Endothelial cell of umbilical vein (primary cell): ENCODE data around the gene TAS1R2. TPM values are rescaled to one million over a fixed set of nuclear protein-coding genes. Genes with fewer than 3 reads are reported as not detected.

Source experiments
- BruUV-seq: library from RNA; stranded (reverse); fragments of 400-500 nt; replicated peaks from 2 replicates; lab custom pipeline; 2021; lab: Mats Ljungman, UMichigan
- CTCF ChIA-PET: fragments of 300-600, 350-600 bp; sonication (Branson Sonifier 250); formaldehyde crosslinking; loops from one replicate; lab custom pipeline; 2021; ENCODE audit warnings: antibody characterized with exemption, inconsistent platforms; lab: Charles Lee
- POLR2A ChIA-PET: fragments of 300-600, 350-600 bp; sonication (Branson Sonifier 250); formaldehyde crosslinking; loops from one replicate; lab custom pipeline; 2021; ENCODE audit warnings: antibody characterized with exemption, inconsistent platforms; lab: Charles Lee
- DNase-seq: peaks from one replicate; pipeline ENCODE4 v3.0.0-alpha.2; 2011; ENCODE audit warnings: low read depth, low spot score
- FAIRE-seq: peaks from 2 replicates; lab custom pipeline; 2011; peaks lifted over from hg19 to GRCh38; lab: Jason Lieb, UNC
- H2AFZ ChIP-seq: 2 replicates; pipeline ENCODE4 v1.6.0; 2012; ENCODE audit warnings: low read depth, low read length, control low read depth, inconsistent platforms
- H3K27ac ChIP-seq: 2 replicates; pipeline ENCODE4 v1.5.1; 2011; ENCODE audit warnings: low read depth, mild to moderate bottlenecking, control low read depth, low read length, moderate library complexity; ENCODE audit not compliant: insufficient read depth
- H3K27me3 ChIP-seq, 2 experiments: 2 replicates each; pipeline versions ENCODE4 v1.6.0 to v1.6.1; 2011; ENCODE audit warnings: low read length in 2 of 2, mixed read lengths in 1 of 2; ENCODE audit not compliant: control insufficient read depth in 2 of 2, insufficient read depth in 2 of 2
- H3K36me3 ChIP-seq, 2 experiments: 2 replicates in 1 of 2; 3 replicates in 1 of 2; pipeline ENCODE4 v1.5.1; 2011; ENCODE audit warnings: low read length in 2 of 2, mild to moderate bottlenecking in 1 of 2, moderate library complexity in 1 of 2; ENCODE audit not compliant: control insufficient read depth in 2 of 2, insufficient read depth in 2 of 2; ENCODE audit errors: extremely low read depth in 1 of 2
- H3K4me1 ChIP-seq: 3 replicates; pipeline ENCODE4 v1.5.1; 2011; ENCODE audit warnings: mild to moderate bottlenecking, low read length; ENCODE audit not compliant: control insufficient read depth, insufficient read depth; ENCODE audit errors: extremely low read depth
- H3K4me2 ChIP-seq: 2 replicates; pipeline ENCODE4 v1.6.1; 2011; ENCODE audit warnings: low read length, control low read depth, mixed read lengths; ENCODE audit not compliant: insufficient read depth
- H3K4me3 ChIP-seq, 3 experiments: fragments of 200-600 bp in 1 of 3; sonication (generic), shearing (Covaris generic) in 1 of 3; replicated peaks in 1 of 3; 2 replicates each; pipeline ENCODE4 v1.5.1; 2011 to 2016; ENCODE audit warnings: control low read depth in 3 of 3, low read length in 3 of 3, mild to moderate bottlenecking in 2 of 3, inconsistent platforms in 1 of 3, low read depth in 1 of 3, moderate library complexity in 1 of 3; ENCODE audit not compliant: insufficient read depth in 1 of 3
- H3K79me2 ChIP-seq: 2 replicates; pipeline ENCODE4 v1.6.0; 2012; ENCODE audit warnings: low read length, inconsistent platforms; ENCODE audit not compliant: control insufficient read depth, insufficient read depth
- H3K9ac ChIP-seq: replicated peaks from 2 replicates; pipeline ENCODE3; 2011; ENCODE audit warnings: low read length, control low read depth; ENCODE audit not compliant: insufficient read depth; ENCODE audit errors: extremely low read depth
- H3K9me1 ChIP-seq: replicated peaks from 3 replicates; pipeline ENCODE4 v1.6.0; 2011; ENCODE audit warnings: mild to moderate bottlenecking, low read length; ENCODE audit not compliant: control insufficient read depth, insufficient read depth; ENCODE audit errors: extremely low read depth
- H3K9me3 ChIP-seq: replicated peaks from 2 replicates; pipeline ENCODE4 v1.5.1; 2012; ENCODE audit warnings: low read length, inconsistent platforms; ENCODE audit not compliant: control insufficient read depth, insufficient read depth
- H4K20me1 ChIP-seq: replicated peaks from 2 replicates; pipeline ENCODE3; 2011; ENCODE audit warnings: mild to moderate bottlenecking, low read length; ENCODE audit not compliant: control insufficient read depth, insufficient read depth; ENCODE audit errors: extremely low read depth
- EZH2 ChIP-seq: IDR thresholded peaks from 2 replicates; pipeline ENCODE4 v1.6.1; 2012; ENCODE audit warnings: borderline replicate concordance, low read depth, mild to moderate bottlenecking, moderate library complexity, low read length, inconsistent platforms; ENCODE audit not compliant: severe bottlenecking
- FOS ChIP-seq: IDR thresholded peaks from 2 replicates; pipeline ENCODE4 v1.6.1; 2011; ENCODE audit warnings: mild to moderate bottlenecking, low read length, moderate library complexity, borderline replicate concordance; ENCODE audit not compliant: insufficient read depth
- GATA2 ChIP-seq: IDR thresholded peaks from 2 replicates; pipeline ENCODE4 v1.7.0; 2011; ENCODE audit warnings: low read depth, mild to moderate bottlenecking, moderate library complexity, mixed read lengths, low read length; ENCODE audit not compliant: insufficient read length, insufficient read depth
- JUN ChIP-seq: IDR thresholded peaks from 2 replicates; pipeline ENCODE4 v1.6.1; 2011; ENCODE audit warnings: borderline replicate concordance, low read depth; ENCODE audit not compliant: insufficient read length, insufficient read depth
- MAX ChIP-seq: IDR thresholded peaks from 2 replicates; pipeline ENCODE4 v1.6.1; 2011; ENCODE audit not compliant: insufficient read depth, insufficient read length
- MYC ChIP-seq: IDR thresholded peaks from one replicate; pipeline ENCODE4 v1.6.1; 2011; ENCODE audit warnings: mild to moderate bottlenecking, low read depth, low read length
- POLR2AphosphoS5 ChIP-seq: IDR thresholded peaks from 2 replicates; pipeline ENCODE4 v1.6.1; 2012; ENCODE audit warnings: low read depth, mild to moderate bottlenecking, control low read depth, low read length, moderate library complexity; ENCODE audit not compliant: insufficient read depth
- dilution Hi-C: fragments of 300-500 bp; cut with MboI; formaldehyde crosslinking; loops from one replicate; pipeline ENCODE4 v1.15.0; 2019; ENCODE audit warnings: low sequenced_read_pairs; ENCODE audit not compliant: extremely low pct_ligation_motif_present
- intact Hi-C: fragments of 100-400 bp; cut with micrococcal nuclease; formaldehyde crosslinking; loops from one replicate; pipeline ENCODE4 v1.10.0; 2022
- polyA plus RNA-seq, 4 experiments: library from polyadenylated mRNA; depleted of rRNA in 3 of 4; stranded (reverse) in 3 of 4; unstranded in 1 of 4; fragments of >200 nt; gene quantifications; 2 replicates each; pipeline versions ENCODE4 v1.2.1 to v1.2.3, GENCODE V29; 2011 to 2012; ENCODE audit warnings: missing spikeins in 1 of 4
- total RNA-seq: library from RNA; stranded (reverse); gene quantifications from 2 replicates; pipeline ENCODE4 v1.2.3, GENCODE V29; 2021

The TAS1R2 gene
- total and polyA plus RNA-seq, 2 donors (not counting 3 experiments of a cell fraction or from before 2014, with no cell fraction given): not detected

- Histone ChIP-seq H3K79me2 (no peaks in the 10 kb centered on the region), H3K9me3 (no peaks in the 10 kb centered on the region), H3K9me1 (no peaks in the 10 kb centered on the region), H3K36me3 (no peaks in the 10 kb centered on the region), H3K27ac (no peak overlapping the region), H2AFZ (no peak overlapping the region), H3K4me3 (no peak overlapping the region), H3K27me3 (no peaks in the 10 kb centered on the region), H4K20me1 (no peaks in the 10 kb centered on the region), H3K4me1 (no peaks in the 10 kb centered on the region), H3K4me2 (no peak overlapping the region), H3K9ac (no peak overlapping the region)
- CTCF ChIA-PET: no interaction called here
- dilution Hi-C loops (no loop called here), intact Hi-C loops (no loop called here)
- POLR2A ChIA-PET: no interaction called here
- FAIRE-seq: no peak
- DNase-seq: no peak
- TF ChIP-seq EZH2 (no peak), POLR2AphosphoS5 (no peak), MYC (no peak), GATA2 (no peak), JUN (no peak), MAX (no peak)
- BruUV-seq: no TSS peak
These were observed 5.0 kb downstream of the TAS1R2 start for GRCh38 chr1:18854331-18855025.

GRCh38 chr1:18852501-18852900 lies 7.0 kb downstream of the TAS1R2 start:
- POLR2A ChIA-PET: no interaction called here
- Histone ChIP-seq H3K27me3 (no peaks in the 10 kb centered on the region), H3K36me3 (no peaks in the 10 kb centered on the region), H3K9ac (no peak overlapping the region), H3K4me1 (no peaks in the 10 kb centered on the region), H2AFZ (no peak overlapping the region), H3K27ac (no peak overlapping the region), H3K9me3 (no peaks in the 10 kb centered on the region), H3K4me3 (no peak overlapping the region), H4K20me1 (no peaks in the 10 kb centered on the region), H3K79me2 (no peaks in the 10 kb centered on the region), H3K4me2 (no peak overlapping the region), H3K9me1 (no peaks in the 10 kb centered on the region)
- no TSS peak for BruUV-seq
- no peak for FAIRE-seq
- TF ChIP-seq POLR2AphosphoS5 (no peak), FOS (no peak)
- intact Hi-C loops: no loop called here
- CTCF ChIA-PET: no interaction called here
- DNase-seq: no peak
- dilution Hi-C loops: no loop called here
